HG02981 (cell line): Measurements from ENCODE around the gene LZTFL1.

Experiments
- ATAC-seq: cut with Tn5 transposase; IDR thresholded peaks from one replicate; pipeline ENCODE4 v1.9.1; 2021; ENCODE audit warnings: mild to moderate bottlenecking, moderate library complexity; ENCODE audit not compliant: unreplicated experiment

Gene LZTFL1

GRCh38 chr3:45789235-45789812 lies 52.6 kb downstream of the LZTFL1 start:
- ATAC-seq: no peak

- ATAC-seq: no peak
Measured at GRCh38 chr3:45787551-45787950, 54.4 kb downstream of the LZTFL1 start.

- ATAC-seq: no peak
Measured at GRCh38 chr3:45786801-45787495, 55.0 kb downstream of the LZTFL1 start.

- no peak for ATAC-seq
Measured at GRCh38 chr3:45785605-45786150, 56.2 kb downstream of the LZTFL1 start.

- no peak for ATAC-seq
Measured at GRCh38 chr3:45783667-45784066, 58.3 kb downstream of the LZTFL1 start.

GRCh38 chr3:45782381-45782780 lies 59.5 kb downstream of the LZTFL1 start:
- no peak for ATAC-seq

- ATAC-seq: no peak
Measured at GRCh38 chr3:45781841-45782240, 60.1 kb downstream of the LZTFL1 start.

- no peak for ATAC-seq
Measured at GRCh38 chr3:45781271-45781670, 60.6 kb downstream of the LZTFL1 start.

GRCh38 chr3:45779746-45780735 lies 61.9 kb downstream of the LZTFL1 start:
- ATAC-seq: no peak

GRCh38 chr3:45778761-45779201 lies 63.1 kb downstream of the LZTFL1 start:
- ATAC-seq: no peak

GRCh38 chr3:45777746-45778386 lies 64.1 kb downstream of the LZTFL1 start:
- no peak for ATAC-seq

GRCh38 chr3:45777111-45777745 lies 64.7 kb downstream of the LZTFL1 start:
- ATAC-seq: no peak

GRCh38 chr3:45776611-45777010 lies 65.3 kb downstream of the LZTFL1 start:
- ATAC-seq: no peak

- no peak for ATAC-seq
Measured at GRCh38 chr3:45776301-45776595, 65.7 kb downstream of the LZTFL1 start.

- ATAC-seq: no peak
Measured at GRCh38 chr3:45775571-45776300, 66.2 kb downstream of the LZTFL1 start.

GRCh38 chr3:45774581-45775521 lies 67.1 kb downstream of the LZTFL1 start:
- ATAC-seq: no peak

GRCh38 chr3:45773714-45774449 lies 68.0 kb downstream of the LZTFL1 start:
- no peak for ATAC-seq
